HG02759 (cell line): ENCODE measurements around the gene TYW5.
A peak's percentile ranks its signal among the peaks of the same experiment; 100 is the strongest.

Experiments used
- ATAC-seq: cut with Tn5 transposase; IDR thresholded peaks from one replicate; pipeline ENCODE4 v1.9.1; 2021; ENCODE audit warnings: mild to moderate bottlenecking, moderate library complexity; ENCODE audit not compliant: unreplicated experiment

TYW5 gene

GRCh38 chr2:199975273-199975895, 20.1 kb upstream of the TYW5 start:
- ATAC-seq, result no peak

- ATAC-seq, result no peak
Observed at GRCh38 chr2:199973703-199974102, 18.4 kb upstream of the TYW5 start.

- no peak for ATAC-seq
Observed at GRCh38 chr2:199972088-199972626, 16.9 kb upstream of the TYW5 start.

GRCh38 chr2:199968126-199968525, 12.8 kb upstream of the TYW5 start:
- ATAC-seq, result no peak

GRCh38 chr2:199966976-199967375, 11.7 kb upstream of the TYW5 start:
- no peak for ATAC-seq

- no peak for ATAC-seq
Observed at GRCh38 chr2:199966405-199966804, 11.1 kb upstream of the TYW5 start.

- peak; percentile 61 for ATAC-seq
Observed at GRCh38 chr2:199962203-199962602, 6.9 kb upstream of the TYW5 start.

- no peak for ATAC-seq
Observed at GRCh38 chr2:199958014-199958413, 2.7 kb upstream of the TYW5 start.

- ATAC-seq, result no peak
Observed at GRCh38 chr2:199956062-199956380, 730 bp upstream of the TYW5 start.

- ATAC-seq, result peak; percentile 51
Observed at GRCh38 chr2:199955007-199955338, 318 bp downstream of the TYW5 start.

GRCh38 chr2:199951023-199951422, 4.3 kb downstream of the TYW5 start:
- ATAC-seq, result no peak

GRCh38 chr2:199950396-199950795, 4.9 kb downstream of the TYW5 start:
- no peak for ATAC-seq

- no peak for ATAC-seq
Observed at GRCh38 chr2:199946836-199947235, 8.5 kb downstream of the TYW5 start.

- ATAC-seq, result no peak
Observed at GRCh38 chr2:199946196-199946595, 9.1 kb downstream of the TYW5 start.

- ATAC-seq, result no peak
Observed at GRCh38 chr2:199943373-199943772, 11.9 kb downstream of the TYW5 start.

- no peak for ATAC-seq
Observed at GRCh38 chr2:199940373-199940772, 14.9 kb downstream of the TYW5 start.

- ATAC-seq, result no peak
Observed at GRCh38 chr2:199936554-199936953, 18.7 kb downstream of the TYW5 start.

- ATAC-seq, result no peak
Observed at GRCh38 chr2:199933466-199933865, 21.8 kb downstream of the TYW5 start.

- no peak for ATAC-seq
Observed at GRCh38 chr2:199932312-199932855, 22.9 kb downstream of the TYW5 start.

- no peak for ATAC-seq
Observed at GRCh38 chr2:199929262-199929661, 26.0 kb downstream of the TYW5 start.

GRCh38 chr2:199928626-199929025, 26.7 kb downstream of the TYW5 start:
- ATAC-seq, result no peak

- ATAC-seq, result no peak
Observed at GRCh38 chr2:199928226-199928625, 27.1 kb downstream of the TYW5 start.

- no peak for ATAC-seq
Observed at GRCh38 chr2:199926806-199927205, 28.5 kb downstream of the TYW5 start.
